Measurements from ENCODE around the gene PRKAR1A. TPM values are rescaled to one million over a fixed set of nuclear protein-coding genes. Genes with fewer than 3 reads are reported as not detected.

PRKAR1A gene
- total and polyA plus RNA-seq, 4 donors = 55.6 to 118 (median 104) TPM

DNA sequence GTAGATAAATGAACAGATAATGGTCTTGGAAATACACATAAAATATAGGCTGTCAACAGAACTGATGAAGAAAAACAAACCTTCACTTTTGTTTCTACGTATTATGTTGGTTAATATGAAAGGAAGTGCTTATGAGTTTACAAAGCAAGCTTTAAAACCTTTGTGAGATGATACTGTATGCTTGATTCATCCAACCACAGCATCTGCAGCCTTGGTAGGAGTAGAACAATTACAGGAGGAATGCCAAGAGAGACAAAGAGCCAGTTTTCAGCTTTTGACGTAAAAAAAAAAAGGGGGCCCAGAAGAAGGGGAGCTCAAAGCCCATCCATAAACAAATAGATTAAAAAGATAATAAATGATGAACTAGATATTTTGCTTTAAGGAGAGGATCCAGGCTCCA lies 75.6 kb downstream of the PRKAR1A start:
- Histone ChIP-seq H3K9ac (ENCODE audit: low read depth in 1 of 2, low read length in 2 of 2) (no peak overlapping the region), H3K4me3 (ENCODE audit: low read depth in 1 of 3, low read length in 3 of 3) (no peak overlapping the region), H3K27me3 (ENCODE audit: control insufficient read depth in 4 of 4, insufficient read depth in 4 of 4, low read length in 3 of 4) (no peaks in the 10 kb centered on the region), H3K4me1 (ENCODE audit: control insufficient read depth in 4 of 4, insufficient read depth in 4 of 4, low read length in 3 of 4) (peaks cover 11 to 61% (median 46%) of the 10 kb centered on the region in 4 donors), H3K27ac (ENCODE audit: low read depth in 1 of 2, low read length in 2 of 2) (no peak overlapping the region), H3K36me3 (ENCODE audit: control insufficient read depth in 4 of 4, insufficient read depth in 3 of 4, low read depth in 1 of 4, low read length in 3 of 4) (peaks cover 0 to 8% (median 4%) of the 10 kb centered on the region in 4 donors), H3K9me3 (ENCODE audit: control insufficient read depth in 4 of 4, low read length in 3 of 4) (no peaks in the 10 kb centered on the region)
- DNase-seq (ENCODE audit: low spot score) = no peak
- TF ChIP-seq RAD21 (IDR thresholded peaks at IDR 0.05) (no peak), YY1 (IDR thresholded peaks at IDR 0.05) (no peak), FOXA2 (IDR thresholded peaks at IDR 0.05) (no peak), EGR1 (IDR thresholded peaks at IDR 0.05; ENCODE audit: low read depth in 2 of 2) (no peak), FOXA1 (IDR thresholded peaks at IDR 0.05) (no peak), GABPA (IDR thresholded peaks at IDR 0.05 in 1 of 2, conservative IDR thresholded peaks at IDR 0.05 in 1 of 2) (no peak), HNF4G (IDR thresholded peaks at IDR 0.05) (no peak), JUND (IDR thresholded peaks at IDR 0.05) (no peak), SP1 (IDR thresholded peaks at IDR 0.05) (no peak), REST (IDR thresholded peaks at IDR 0.05) (no peak), NR2F2 (IDR thresholded peaks at IDR 0.05) (no peak), TAF1 (conservative IDR thresholded peaks at IDR 0.05) (no peak)
- TF ChIP-seq, protein P1, sequence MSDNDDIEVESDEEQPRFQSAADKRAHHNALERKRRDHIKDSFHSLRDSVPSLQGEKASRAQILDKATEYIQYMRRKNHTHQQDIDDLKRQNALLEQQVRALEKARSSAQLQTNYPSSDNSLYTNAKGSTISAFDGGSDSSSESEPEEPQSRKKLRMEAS (IDR thresholded peaks at IDR 0.05) = no peak
- TF ChIP-seq, protein P2, sequence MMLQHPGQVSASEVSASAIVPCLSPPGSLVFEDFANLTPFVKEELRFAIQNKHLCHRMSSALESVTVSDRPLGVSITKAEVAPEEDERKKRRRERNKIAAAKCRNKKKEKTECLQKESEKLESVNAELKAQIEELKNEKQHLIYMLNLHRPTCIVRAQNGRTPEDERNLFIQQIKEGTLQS (IDR thresholded peaks at IDR 0.05) = no peak
- WGBS = 85% methylated on average over 2 of the region's 2 CpGs

DNA sequence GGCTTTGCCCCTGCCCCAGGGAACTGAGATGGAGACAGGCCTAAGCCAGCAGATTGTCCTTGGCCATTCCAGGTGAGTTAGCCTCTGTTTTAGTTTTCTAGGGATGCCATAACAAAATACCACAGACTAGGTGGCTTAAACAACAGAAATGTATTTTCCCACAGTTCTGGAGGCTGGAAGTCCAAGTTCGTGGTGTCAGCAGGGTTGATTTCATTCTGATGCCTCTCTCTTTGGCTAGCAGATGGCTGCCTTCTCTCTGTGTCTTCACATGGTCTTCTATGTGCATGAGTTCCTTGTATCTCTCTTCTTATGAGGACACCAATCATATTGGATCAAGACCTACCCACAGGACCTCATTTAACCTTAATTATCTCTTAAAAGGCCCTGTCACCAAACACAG lies 76.1 kb downstream of the PRKAR1A start:
- H3K27ac ChIP-seq (ENCODE audit: low read depth in 1 of 2, low read length in 2 of 2) = no peak overlapping the region
- WGBS = 88% methylated on average over 1 of the region's 1 CpG

More for the DNA sequence above, 76.1 kb downstream of the PRKAR1A start:
- no peaks in the 10 kb centered on the region for H3K9me3 ChIP-seq (ENCODE audit: control insufficient read depth in 4 of 4, low read length in 3 of 4)
- peaks cover 8 to 61% (median 46%) of the 10 kb centered on the region in 4 donors for H3K4me1 ChIP-seq (ENCODE audit: control insufficient read depth in 4 of 4, insufficient read depth in 4 of 4, low read length in 3 of 4)
- H3K4me3 ChIP-seq (ENCODE audit: low read depth in 1 of 3, low read length in 3 of 3) = no peak overlapping the region
- H3K36me3 ChIP-seq (ENCODE audit: control insufficient read depth in 4 of 4, insufficient read depth in 3 of 4, low read depth in 1 of 4, low read length in 3 of 4) = peaks cover 0 to 8% (median 4%) of the 10 kb centered on the region in 4 donors
- TF ChIP-seq GABPA (IDR thresholded peaks at IDR 0.05 in 1 of 2, conservative IDR thresholded peaks at IDR 0.05 in 1 of 2) (no peak), CTCF (IDR thresholded peaks at IDR 0.05; ENCODE audit: low read depth, low read length, missing input control) (no peak), SP1 (IDR thresholded peaks at IDR 0.05) (no peak), YY1 (IDR thresholded peaks at IDR 0.05) (no peak), NR2F2 (IDR thresholded peaks at IDR 0.05) (no peak), JUND (IDR thresholded peaks at IDR 0.05) (no peak)
- H3K9ac ChIP-seq (ENCODE audit: low read depth in 1 of 2, low read length in 2 of 2) = no peak overlapping the region
- no peak for DNase-seq (ENCODE audit: low spot score)
- no peaks in the 10 kb centered on the region for H3K27me3 ChIP-seq (ENCODE audit: control insufficient read depth in 4 of 4, insufficient read depth in 4 of 4, low read length in 3 of 4)
